Measurements from ENCODE around the gene AFAP1. TPM values are rescaled to one million over a fixed set of nuclear protein-coding genes. Genes with fewer than 3 reads are reported as not detected.

AFAP1 gene
- total RNA-seq, 1 experiment from 2014 or later = 94.7 TPM

GRCh38 chr4:7766661-7767345, 172.9 kb downstream of the AFAP1 start:
- H3K4me3 ChIP-seq (ENCODE audit: low read depth in 2 of 2, low read length in 2 of 2) = no peak overlapping the region
- CTCF ChIA-PET = no interaction called here
- H3K36me3 ChIP-seq (ENCODE audit: control insufficient read depth, insufficient read depth, low read length) = peaks cover 6% of the 10 kb centered on the region
- BruUV-seq (replicated peaks) = no TSS peak
- TF ChIP-seq CTCF (IDR thresholded peaks at IDR 0.05) = no peak
- TF ChIP-seq REST (IDR thresholded peaks at IDR 0.05; ENCODE audit: insufficient read depth in 1 of 2, low read depth in 2 of 2, low read length in 1 of 2) = no peak
- peak; percentile 22; the same call in 1 of the 2 replicates for TF ChIP-seq POLR2AphosphoS5 (IDR thresholded peaks at IDR 0.05; ENCODE audit: low read depth, low read length)
- TF ChIP-seq TCF7L2 (IDR thresholded peaks at IDR 0.05; ENCODE audit: low read depth, low read length) = peak; percentile 38; the same call in 1 of the 2 replicates
- no peaks in the 10 kb centered on the region for H3K27me3 ChIP-seq (ENCODE audit: control insufficient read depth, insufficient read depth, low read length)
- in situ Hi-C loops (cut with HindIII; ENCODE audit: low pct_unique_long_range_greater_than_20kb, low sequenced_read_pairs) = no loop called here
- DNase-seq (ENCODE audit: low read depth, low spot score) = no peak
- peak overlapping the region; percentile 94 for H3K27ac ChIP-seq (ENCODE audit: low read length)
- intact Hi-C loops (cut with micrococcal nuclease; ENCODE audit: unreplicated experiment) = no loop called here
- POLR2A ChIA-PET = no interaction called here
- no peaks in the 10 kb centered on the region for H3K9me3 ChIP-seq (ENCODE audit: control insufficient read depth, insufficient read depth, low read depth, low read length)
- H3K4me1 ChIP-seq (ENCODE audit: control insufficient read depth, insufficient read depth, low read length) = peaks cover 92% of the 10 kb centered on the region
- ATAC-seq = peak; percentile 2; the same call in 1 of the 2 replicates

- Histone ChIP-seq H3K27me3 (ENCODE audit: control insufficient read depth, insufficient read depth, low read length) (no peaks in the 10 kb centered on the region), H3K9me3 (ENCODE audit: control insufficient read depth, insufficient read depth, low read depth, low read length) (no peaks in the 10 kb centered on the region), H3K27ac (ENCODE audit: low read length) (peak overlapping the region; percentile 94), H3K4me1 (ENCODE audit: control insufficient read depth, insufficient read depth, low read length) (peaks cover 92% of the 10 kb centered on the region), H3K4me3 (ENCODE audit: low read depth in 2 of 2, low read length in 2 of 2) (no peak overlapping the region), H3K36me3 (ENCODE audit: control insufficient read depth, insufficient read depth, low read length) (peaks cover 4% of the 10 kb centered on the region)
- ChIA-PET CTCF (no interaction called here), POLR2A (no interaction called here)
- TF ChIP-seq SIN3A (IDR thresholded peaks at IDR 0.05; ENCODE audit: borderline replicate concordance, insufficient read depth, low read depth, low read length) (0 out of 2 replicates have a peak, but pooled peaks have one; percentile 19), TCF7L2 (IDR thresholded peaks at IDR 0.05; ENCODE audit: low read depth, low read length) (no peak)
- DNase-seq (ENCODE audit: low read depth, low spot score) (no peak), ATAC-seq (no peak)
- in situ Hi-C loops (cut with HindIII; ENCODE audit: low pct_unique_long_range_greater_than_20kb, low sequenced_read_pairs) (no loop called here), intact Hi-C loops (cut with micrococcal nuclease; ENCODE audit: unreplicated experiment) (no loop called here)
- BruUV-seq (replicated peaks) = no TSS peak
These were observed 173.6 kb downstream of the AFAP1 start for GRCh38 chr4:7766086-7766485.

GRCh38 chr4:7765666-7766065, 174.0 kb downstream of the AFAP1 start:
- ChIA-PET POLR2A (no interaction called here), CTCF (no interaction called here)
- H3K27ac ChIP-seq (ENCODE audit: low read length) = peak overlapping the region; percentile 94
- DNase-seq (ENCODE audit: low read depth, low spot score) (no peak), ATAC-seq (no peak)
- H3K4me1 ChIP-seq (ENCODE audit: control insufficient read depth, insufficient read depth, low read length) = peaks cover 92% of the 10 kb centered on the region
- H3K36me3 ChIP-seq (ENCODE audit: control insufficient read depth, insufficient read depth, low read length) = peaks cover 4% of the 10 kb centered on the region
- in situ Hi-C loops (cut with HindIII; ENCODE audit: low pct_unique_long_range_greater_than_20kb, low sequenced_read_pairs) (no loop called here), intact Hi-C loops (cut with micrococcal nuclease; ENCODE audit: unreplicated experiment) (no loop called here)
- BruUV-seq (replicated peaks) = no TSS peak
- TF ChIP-seq CTCF (IDR thresholded peaks at IDR 0.05) (no peak), TCF7L2 (IDR thresholded peaks at IDR 0.05; ENCODE audit: low read depth, low read length) (peak; percentile 23; the same call in 1 of the 2 replicates)
- H3K27me3 ChIP-seq (ENCODE audit: control insufficient read depth, insufficient read depth, low read length) = no peaks in the 10 kb centered on the region
- H3K4me3 ChIP-seq (ENCODE audit: low read depth in 2 of 2, low read length in 2 of 2) = no peak overlapping the region
- no peaks in the 10 kb centered on the region for H3K9me3 ChIP-seq (ENCODE audit: control insufficient read depth, insufficient read depth, low read depth, low read length)
